Natural killer cell treated with Interleukin-12 subunit alpha and Interleukin-12 subunit beta and Interleukin-15 and Interleukin-18, amount 100 ng/mL, for 72 hours (primary cell): ENCODE data around the gene STX1B. TPM values are rescaled to one million over a fixed set of nuclear protein-coding genes. Genes with fewer than 3 reads are reported as not detected.
"Not testable (repeated sequence)": the region's sequence is repeated elsewhere in the genome, so short reads cannot be mapped to it uniquely, and the experiment has no call there.

Experiments
- ATAC-seq, 2 donors: fragments of 150-1000 bp; cut with Tn5 transposase in 1 of 2; sonication (Bioruptor Pico), chemical (Tn5 transposase) in 1 of 2; 2 replicates each; pipeline ENCODE4 v1.10.0; 2021
- DNase-seq: peaks from one replicate; pipeline ENCODE4 v3.0.0; 2022; ENCODE audit warnings: low spot score
- H3K27ac Mint-ChIP-seq, 2 donors: 1 replicate in 1 of 2; 2 replicates in 1 of 2; pipeline ENCODE4 v1.8.0; 2022; ENCODE audit warnings: mixed read lengths in 2 of 2, mild to moderate bottlenecking in 1 of 2, moderate library complexity in 1 of 2
- H3K27me3 Mint-ChIP-seq, 2 donors: 1 replicate in 1 of 2; 2 replicates in 1 of 2; pipeline ENCODE4 v1.8.0; 2022; ENCODE audit warnings: mixed read lengths in 2 of 2
- H3K36me3 Mint-ChIP-seq: one replicate; pipeline ENCODE4 v1.8.0; 2022; ENCODE audit warnings: mixed read lengths
- H3K4me1 Mint-ChIP-seq, 2 donors: 1 replicate in 1 of 2; 2 replicates in 1 of 2; pipeline ENCODE4 v1.8.0; 2022; ENCODE audit warnings: low read depth in 2 of 2, mixed read lengths in 2 of 2, mild to moderate bottlenecking in 1 of 2
- H3K4me3 Mint-ChIP-seq: one replicate; pipeline ENCODE4 v1.8.0; 2022; ENCODE audit warnings: mixed read lengths
- H3K9me3 Mint-ChIP-seq: 2 replicates; pipeline ENCODE4 v1.8.0; 2022; ENCODE audit warnings: mixed read lengths
- total RNA-seq, 2 donors: library from RNA; stranded (reverse); gene quantifications; one replicate each; pipeline ENCODE4 v1.2.3, GENCODE V29; 2022

The STX1B gene
- total RNA-seq, 2 donors from 2014 or later = 0.05 to 0.50 TPM

DNA sequence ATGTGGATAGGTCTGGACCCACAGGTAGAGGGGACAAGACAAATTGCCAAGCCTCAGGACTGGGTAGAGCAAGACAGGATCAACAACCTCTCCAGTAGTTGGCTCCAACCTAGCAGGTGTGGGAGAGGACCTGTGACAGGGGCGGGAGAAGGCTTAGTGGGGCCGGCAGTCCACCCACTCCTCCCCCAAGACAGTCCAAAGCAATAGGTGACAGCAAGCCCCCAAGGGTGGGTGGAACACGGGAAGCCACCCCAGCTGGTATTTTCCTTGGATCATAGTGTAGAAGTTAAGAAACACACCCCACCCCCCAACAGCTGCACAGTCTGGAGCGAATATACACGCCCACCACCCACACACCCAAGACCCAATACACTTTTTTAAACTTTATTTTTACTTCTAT, 18.8 kb upstream of the STX1B start:
- Mint-ChIP-seq H3K27ac (no peak overlapping the region), H3K4me3 (no peak overlapping the region), H3K36me3 (no peaks in the 10 kb centered on the region), H3K9me3 (no peaks in the 10 kb centered on the region), H3K27me3 (no peaks in the 10 kb centered on the region), H3K4me1 (peaks cover 9 to 11% of the 10 kb centered on the region in 2 donors)
- ATAC-seq (no peak), DNase-seq (no peak)

DNA sequence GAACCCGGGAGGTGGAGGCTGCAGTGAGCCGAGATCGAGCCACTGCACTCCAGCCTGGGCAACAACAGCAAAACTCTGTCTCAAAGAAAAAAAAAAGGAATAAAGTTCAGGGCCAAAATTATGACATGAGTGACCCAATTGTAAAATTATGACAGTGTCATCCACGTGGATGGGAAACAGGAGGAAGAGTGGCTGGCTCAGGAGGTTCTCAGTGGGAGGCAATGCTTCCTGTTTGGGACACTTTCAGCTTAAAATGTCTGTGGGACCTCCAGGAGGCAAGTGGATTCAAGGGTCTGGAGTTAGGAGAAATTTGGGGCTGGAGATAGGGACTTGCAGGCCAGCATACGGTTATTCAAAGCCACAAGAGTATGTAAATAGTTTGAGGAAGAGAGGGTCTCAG, 14.9 kb upstream of the STX1B start:
- no peaks in the 10 kb centered on the region for H3K4me1 Mint-ChIP-seq
- no peak overlapping the region for H3K4me3 Mint-ChIP-seq
- ATAC-seq (no peak), DNase-seq (no peak)
- H3K27ac Mint-ChIP-seq = no peak overlapping the region
- H3K9me3 Mint-ChIP-seq = no peaks in the 10 kb centered on the region
- no peaks in the 10 kb centered on the region for H3K27me3 Mint-ChIP-seq
- H3K36me3 Mint-ChIP-seq = no peaks in the 10 kb centered on the region

DNA sequence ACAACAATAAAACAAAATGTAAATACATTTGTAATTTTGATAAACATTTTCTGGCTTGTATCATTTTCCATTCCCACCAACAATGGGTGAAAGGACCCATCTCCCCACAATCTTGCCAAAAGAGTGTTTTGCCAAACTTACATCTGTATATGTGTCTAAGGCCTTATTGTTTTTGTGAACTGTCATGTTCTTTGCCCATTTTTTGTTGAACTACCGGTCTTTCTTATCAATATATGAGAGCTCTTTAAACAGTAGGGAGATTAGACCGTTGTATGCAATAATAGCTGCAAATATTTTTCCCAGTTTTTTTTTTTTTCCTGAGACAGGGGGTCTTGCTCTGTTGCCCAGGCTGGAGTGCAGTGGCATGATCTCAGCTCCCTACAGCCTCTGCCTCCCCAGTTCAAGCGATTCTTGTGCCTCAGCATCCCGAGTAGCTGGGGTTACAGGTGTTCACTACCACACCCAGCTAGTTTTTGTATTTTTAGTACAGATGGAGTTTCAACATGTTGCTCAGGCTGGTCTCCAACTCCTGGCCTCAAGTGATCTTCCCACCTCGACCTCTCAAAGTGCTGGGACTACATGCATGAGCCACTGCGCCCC, 13.3 kb upstream of the STX1B start:
- Mint-ChIP-seq H3K9me3 (no peaks in the 10 kb centered on the region), H3K27me3 (no peaks in the 10 kb centered on the region), H3K4me3 (no peak overlapping the region), H3K27ac (no peak overlapping the region), H3K4me1 (no peaks in the 10 kb centered on the region), H3K36me3 (no peaks in the 10 kb centered on the region)
- no peak for ATAC-seq
- DNase-seq = no peak

DNA sequence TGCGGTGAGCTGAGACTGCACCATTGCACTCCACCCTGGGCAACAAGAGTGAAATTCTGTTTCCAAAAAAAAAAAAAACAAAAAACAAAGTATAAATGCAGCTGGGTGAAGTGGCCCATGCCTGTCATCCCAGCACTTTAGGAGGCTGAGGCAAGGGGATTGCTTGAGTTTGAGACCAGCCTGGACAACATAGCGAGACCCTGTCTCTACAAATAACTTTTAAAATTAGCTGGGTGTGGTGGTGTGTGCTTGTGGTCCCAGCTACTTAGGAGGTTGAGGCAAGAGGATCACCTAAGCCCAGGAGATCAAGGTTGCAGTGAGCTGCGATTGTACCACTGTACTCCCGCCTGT, 12.8 kb upstream of the STX1B start:
- Mint-ChIP-seq H3K27me3 (no peaks in the 10 kb centered on the region), H3K9me3 (no peaks in the 10 kb centered on the region), H3K27ac (no peak overlapping the region), H3K4me3 (no peak overlapping the region), H3K4me1 (no peaks in the 10 kb centered on the region), H3K36me3 (no peaks in the 10 kb centered on the region)
- DNase-seq (peak; percentile 16), ATAC-seq (no peak)

DNA sequence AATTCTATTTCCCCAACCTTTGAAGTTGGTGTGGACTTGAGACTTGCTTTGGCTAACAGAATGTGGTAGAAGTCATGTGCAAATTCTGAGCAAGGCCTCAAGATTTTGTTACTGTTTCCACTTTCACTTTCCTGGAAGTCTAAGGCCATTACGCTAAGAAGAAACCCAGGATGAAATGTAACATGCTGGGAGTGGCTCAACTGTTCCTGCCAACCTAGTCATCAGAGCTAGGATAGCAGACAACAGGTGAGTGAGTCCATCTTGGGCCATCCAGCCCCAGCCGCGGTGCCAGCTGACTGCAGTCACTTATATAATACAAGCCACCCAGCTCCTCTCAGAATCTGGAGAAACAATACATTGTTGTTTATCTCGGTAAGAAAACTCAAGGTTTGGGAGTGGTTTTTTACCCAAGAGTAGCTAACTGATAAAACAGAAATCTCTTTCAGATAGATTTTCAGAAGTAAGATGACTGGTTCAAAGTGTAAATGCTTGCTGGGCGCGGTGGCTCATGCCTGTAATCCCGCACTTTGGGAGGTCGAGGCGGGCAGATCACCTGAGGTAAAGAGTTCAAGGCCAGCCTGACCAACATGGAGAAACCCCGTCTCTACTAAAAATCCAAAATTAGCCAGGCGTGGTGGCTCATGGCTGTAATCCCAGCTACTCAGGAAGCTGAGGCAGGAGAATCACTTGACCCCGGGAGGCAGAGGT, 12.3 kb upstream of the STX1B start:
- Mint-ChIP-seq H3K4me3 (no peak overlapping the region), H3K27ac (no peak overlapping the region), H3K4me1 (no peaks in the 10 kb centered on the region), H3K27me3 (no peaks in the 10 kb centered on the region), H3K36me3 (no peaks in the 10 kb centered on the region), H3K9me3 (no peaks in the 10 kb centered on the region)
- ATAC-seq (no peak), DNase-seq (peak; percentile 32)

DNA sequence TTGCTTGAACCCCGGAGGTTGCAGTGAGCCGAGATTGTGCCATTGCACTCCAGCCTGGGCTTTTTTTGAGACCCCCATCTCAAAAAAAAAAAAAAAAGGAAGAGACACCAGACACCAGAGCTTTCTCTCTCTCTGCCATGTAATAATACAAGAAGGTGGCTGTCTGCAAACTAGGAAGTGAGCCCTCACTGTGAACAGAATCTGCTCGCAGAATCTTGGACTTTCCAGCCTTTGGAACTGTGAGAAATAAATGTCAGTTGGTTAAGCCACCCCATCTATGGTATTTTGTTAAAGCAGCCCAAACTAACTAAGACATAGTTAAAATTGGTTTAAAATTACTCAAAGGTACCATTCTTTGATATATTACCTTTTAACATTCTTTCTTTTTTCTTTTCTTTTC, 10.1 kb upstream of the STX1B start:
- H3K36me3 Mint-ChIP-seq = no peaks in the 10 kb centered on the region
- DNase-seq (no peak), ATAC-seq (no peak)
- H3K27me3 Mint-ChIP-seq = no peaks in the 10 kb centered on the region
- H3K27ac Mint-ChIP-seq = no peak overlapping the region
- H3K4me3 Mint-ChIP-seq = no peak overlapping the region
- H3K9me3 Mint-ChIP-seq = no peaks in the 10 kb centered on the region
- H3K4me1 Mint-ChIP-seq = no peaks in the 10 kb centered on the region

DNA sequence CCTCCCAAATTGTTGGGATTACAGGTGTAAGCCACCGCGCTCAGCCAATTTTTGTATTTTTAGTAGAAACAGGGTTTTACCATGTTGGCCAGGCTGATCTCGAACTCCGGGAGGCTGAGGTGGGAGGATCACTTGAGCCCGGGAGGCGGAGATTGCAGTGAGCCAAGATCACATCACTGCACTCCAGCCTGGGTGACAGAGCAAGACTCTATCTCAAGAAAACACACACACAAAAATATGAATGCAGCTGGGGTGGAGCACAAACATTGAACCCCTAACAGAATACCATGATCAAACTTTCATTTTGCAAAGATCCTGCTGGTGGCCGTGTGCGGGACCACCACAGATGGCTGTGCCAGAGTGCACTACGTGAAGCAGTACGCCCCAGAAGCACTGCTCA, 7.3 kb upstream of the STX1B start:
- not testable (repeated sequence) for H3K4me3 Mint-ChIP-seq, H3K36me3 Mint-ChIP-seq, H3K27ac Mint-ChIP-seq, H3K9me3 Mint-ChIP-seq, H3K4me1 Mint-ChIP-seq, ATAC-seq, DNase-seq
- H3K27me3 Mint-ChIP-seq = peaks cover 9 to 13% of the 10 kb centered on the region in 2 donors

DNA sequence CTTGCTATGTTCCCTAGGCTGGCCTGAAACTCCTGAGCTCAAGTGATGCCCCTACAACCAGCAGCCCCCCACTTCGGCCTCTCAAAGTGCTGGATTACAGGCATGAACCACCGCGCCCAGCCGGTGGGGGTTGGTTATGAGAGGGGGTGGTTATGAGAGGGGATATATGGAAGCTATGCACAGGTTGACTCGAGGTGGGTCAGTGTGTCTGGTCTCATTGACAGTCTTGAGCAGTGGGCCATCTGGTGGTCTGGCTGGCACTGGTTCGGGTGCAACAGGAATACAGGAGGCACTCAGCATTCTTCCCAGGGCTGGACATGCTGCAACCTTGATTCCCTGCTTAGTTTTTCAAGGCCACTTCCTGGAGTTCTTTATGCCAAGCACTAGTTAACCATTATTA, 5.6 kb upstream of the STX1B start:
- peaks cover 27 to 28% of the 10 kb centered on the region in 2 donors for H3K27me3 Mint-ChIP-seq
- H3K27ac Mint-ChIP-seq = no peak overlapping the region
- no peaks in the 10 kb centered on the region for H3K9me3 Mint-ChIP-seq
- no peak overlapping the region for H3K4me3 Mint-ChIP-seq
- ATAC-seq (no peak), DNase-seq (no peak)
- H3K36me3 Mint-ChIP-seq = no peaks in the 10 kb centered on the region
- H3K4me1 Mint-ChIP-seq = peaks cover 6 to 10% of the 10 kb centered on the region in 2 donors

DNA sequence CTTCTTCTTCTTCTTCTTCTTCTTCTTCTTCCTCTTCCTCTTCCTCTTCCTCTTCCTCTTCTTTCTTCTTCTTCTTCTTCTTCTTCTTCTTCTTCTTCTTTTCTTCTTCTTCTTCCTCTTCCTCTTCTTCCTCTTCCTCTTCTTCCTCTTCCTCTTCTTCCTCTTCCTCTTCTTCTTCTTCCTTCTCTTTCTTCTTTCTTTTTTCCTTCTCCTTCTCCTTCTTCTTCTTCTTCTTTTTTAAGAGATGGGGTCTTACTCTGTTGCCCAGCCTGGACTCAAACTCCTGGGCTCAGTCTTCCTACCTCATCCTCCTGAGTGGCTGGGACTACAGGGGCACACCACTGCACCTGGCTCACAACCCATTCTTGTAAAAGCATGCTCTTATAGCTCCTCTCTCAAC, 2.9 kb upstream of the STX1B start:
- H3K36me3 Mint-ChIP-seq, H3K9me3 Mint-ChIP-seq, DNase-seq, ATAC-seq, H3K4me3 Mint-ChIP-seq: not testable (repeated sequence)
- H3K27ac Mint-ChIP-seq = peak overlapping the region in 1 of 2 donors; percentile 32
- H3K27me3 Mint-ChIP-seq = peaks cover 39 to 41% of the 10 kb centered on the region in 2 donors
- H3K4me1 Mint-ChIP-seq = peaks cover 6 to 15% of the 10 kb centered on the region in 2 donors

DNA sequence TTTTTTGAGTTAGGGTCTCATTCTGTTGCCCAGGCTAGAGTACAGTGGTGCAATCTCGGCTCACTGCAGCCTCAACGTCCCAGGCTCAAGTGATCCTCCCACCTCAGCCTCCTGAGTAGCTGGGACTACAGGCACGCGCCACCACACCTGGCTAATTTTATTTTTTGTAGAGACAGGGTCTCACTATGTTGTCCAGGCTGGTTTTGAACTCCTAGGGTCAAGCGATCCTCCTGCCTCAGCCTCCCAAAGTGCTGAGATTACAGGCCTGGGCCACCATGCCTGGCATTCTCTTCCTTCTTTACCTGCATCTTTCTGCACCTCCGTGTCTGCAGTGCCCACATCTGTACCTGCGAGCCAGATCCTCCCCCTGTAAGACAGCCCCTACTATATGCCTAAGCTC, 1.4 kb upstream of the STX1B start:
- peaks cover 39 to 41% of the 10 kb centered on the region in 2 donors for H3K27me3 Mint-ChIP-seq

DNA sequence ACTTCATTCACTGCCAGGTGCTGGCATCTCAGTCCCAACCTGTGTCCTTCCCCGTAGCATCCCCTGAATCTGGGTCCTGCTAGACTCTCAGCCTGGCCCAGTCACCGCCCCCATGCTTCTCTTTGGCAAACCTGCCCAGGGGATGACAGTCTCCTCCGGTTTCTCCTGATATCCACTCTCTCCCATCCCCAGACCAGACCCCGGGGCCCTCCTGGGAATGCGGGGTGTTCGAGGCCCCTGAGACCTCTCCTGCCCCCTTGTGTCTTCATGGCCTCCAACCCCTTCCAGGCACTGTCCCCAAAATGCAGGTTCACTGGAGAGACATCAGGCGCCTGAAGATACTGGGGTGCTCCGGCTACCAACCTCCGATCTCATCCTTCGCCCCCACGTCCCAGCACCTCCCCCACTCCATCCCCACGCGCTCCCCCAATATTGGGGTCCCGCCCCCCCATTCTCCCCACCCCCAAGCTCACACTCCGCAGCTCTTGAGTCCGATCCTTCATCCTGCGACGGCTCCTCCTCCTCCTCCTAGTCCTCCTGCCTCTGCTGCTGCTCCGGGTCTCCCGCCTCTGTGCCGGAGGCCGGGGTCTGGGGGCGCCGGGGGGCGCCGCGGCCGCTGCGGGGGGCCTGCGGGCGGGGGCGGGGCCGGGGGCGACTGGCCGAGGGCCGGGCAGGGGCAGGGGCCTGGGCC, 399 bp downstream of the STX1B start:
- DNase-seq (no peak), ATAC-seq (no peak)
- no peaks in the 10 kb centered on the region for H3K9me3 Mint-ChIP-seq
- H3K36me3 Mint-ChIP-seq = no peaks in the 10 kb centered on the region
- H3K4me3 Mint-ChIP-seq = no peak overlapping the region
- peaks cover 39 to 43% of the 10 kb centered on the region in 2 donors for H3K27me3 Mint-ChIP-seq
- H3K4me1 Mint-ChIP-seq = peaks cover 6 to 15% of the 10 kb centered on the region in 2 donors
- H3K27ac Mint-ChIP-seq = no peak overlapping the region

More for the DNA sequence above, 1.4 kb upstream of the STX1B start:
- not testable (repeated sequence) for DNase-seq, ATAC-seq, H3K36me3 Mint-ChIP-seq, H3K9me3 Mint-ChIP-seq
- Mint-ChIP-seq H3K27ac (peak overlapping the region in 1 of 2 donors; percentile 54), H3K4me1 (peaks cover 6 to 15% of the 10 kb centered on the region in 2 donors), H3K4me3 (peak overlapping the region; percentile 45)

DNA sequence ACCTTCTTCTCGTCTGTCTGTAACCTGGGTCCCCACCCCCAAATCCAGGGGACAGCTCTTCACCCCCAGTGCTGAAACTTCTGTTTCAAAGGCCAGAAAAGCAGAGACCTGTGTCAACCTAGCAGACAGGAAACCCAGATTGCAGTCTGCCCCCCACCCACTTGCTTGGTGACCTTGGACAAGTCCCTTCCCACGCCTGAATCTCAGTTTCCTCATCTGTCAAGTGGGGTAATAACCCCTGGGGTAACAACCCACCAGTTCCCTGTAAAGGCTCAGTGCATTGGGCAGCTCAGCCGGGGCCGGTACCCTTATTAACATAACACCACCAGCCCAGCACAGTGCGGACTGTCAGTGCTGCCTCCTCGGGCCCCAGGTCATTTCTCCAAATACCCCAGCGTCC, 1.3 kb downstream of the STX1B start:
- DNase-seq = no peak
- no peaks in the 10 kb centered on the region for H3K9me3 Mint-ChIP-seq
- no peak for ATAC-seq
- peaks cover 39 to 41% of the 10 kb centered on the region in 2 donors for H3K27me3 Mint-ChIP-seq
- no peak overlapping the region for H3K4me3 Mint-ChIP-seq
- peaks cover 6 to 15% of the 10 kb centered on the region in 2 donors for H3K4me1 Mint-ChIP-seq
- H3K36me3 Mint-ChIP-seq = no peaks in the 10 kb centered on the region
- H3K27ac Mint-ChIP-seq = no peak overlapping the region

DNA sequence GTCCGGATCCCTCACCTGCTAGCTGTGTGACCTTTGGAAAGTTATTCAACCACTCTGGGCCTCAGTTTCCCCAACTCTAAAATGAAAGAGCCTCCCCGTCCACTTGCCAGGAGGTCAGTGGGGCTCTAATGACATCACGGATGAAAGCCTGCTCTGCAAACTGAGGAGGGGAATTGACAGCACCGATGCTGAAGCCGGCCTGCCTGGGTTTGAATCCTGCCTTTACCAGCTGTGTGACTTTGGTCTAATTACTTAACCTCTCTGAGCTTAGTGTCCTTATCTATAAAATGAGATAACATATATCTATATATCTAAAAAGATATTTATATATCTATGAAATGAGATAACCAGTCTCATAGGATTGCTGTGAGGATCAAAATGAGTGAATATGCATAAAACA, 1.9 kb downstream of the STX1B start:
- Mint-ChIP-seq H3K4me1 (peaks cover 6 to 15% of the 10 kb centered on the region in 2 donors), H3K4me3 (no peak overlapping the region), H3K36me3 (no peaks in the 10 kb centered on the region), H3K27me3 (peaks cover 36 to 38% of the 10 kb centered on the region in 2 donors), H3K9me3 (no peaks in the 10 kb centered on the region), H3K27ac (no peak overlapping the region)
- ATAC-seq = no peak
- no peak for DNase-seq

DNA sequence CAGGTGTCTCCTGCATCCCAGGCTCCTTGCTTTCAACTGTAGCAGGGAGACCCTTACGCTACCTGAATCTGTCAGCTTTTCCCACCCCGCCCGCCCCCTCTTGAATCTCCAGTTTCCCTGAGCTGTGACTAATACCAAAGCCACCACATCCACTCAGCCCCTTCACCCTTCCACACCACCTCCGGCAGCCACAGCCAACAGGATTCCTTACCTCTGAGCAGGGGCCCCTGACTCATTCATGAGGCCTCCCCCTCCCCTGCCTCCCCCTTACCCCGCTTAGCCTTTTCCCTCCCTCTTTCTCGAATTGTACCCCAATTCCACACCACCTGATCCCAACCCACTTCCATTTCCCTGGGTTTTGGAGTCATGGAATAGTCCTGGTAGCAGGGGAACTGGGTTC, 2.3 kb downstream of the STX1B start:
- peaks cover 32 to 34% of the 10 kb centered on the region in 2 donors for H3K27me3 Mint-ChIP-seq
- no peaks in the 10 kb centered on the region for H3K36me3 Mint-ChIP-seq
- H3K4me3 Mint-ChIP-seq = no peak overlapping the region
- peaks cover 6 to 15% of the 10 kb centered on the region in 2 donors for H3K4me1 Mint-ChIP-seq
- DNase-seq = no peak
- H3K27ac Mint-ChIP-seq = no peak overlapping the region
- no peak for ATAC-seq
- no peaks in the 10 kb centered on the region for H3K9me3 Mint-ChIP-seq
